ENCODE data around the gene SPC25.

DNA sequence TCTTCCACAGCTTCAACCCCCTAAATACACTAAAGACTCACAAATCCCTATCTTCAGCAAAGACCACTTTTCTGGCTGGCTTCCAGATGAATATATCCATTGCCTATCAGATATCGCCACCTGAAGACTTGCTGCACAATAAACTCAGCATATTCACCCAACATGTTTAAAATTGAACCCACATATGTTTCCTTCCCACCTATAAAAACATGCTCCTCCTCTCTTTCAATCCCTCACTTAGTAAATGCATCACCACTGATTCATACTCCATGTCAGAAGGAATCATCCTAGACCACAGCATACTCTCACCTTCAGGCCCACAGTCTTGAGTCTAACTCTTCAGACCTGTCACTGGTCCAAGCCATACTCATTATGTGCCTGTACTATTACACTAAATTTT is 5.3 kb downstream of the SPC25 start:
- TF ChIP-seq, protein P1, sequence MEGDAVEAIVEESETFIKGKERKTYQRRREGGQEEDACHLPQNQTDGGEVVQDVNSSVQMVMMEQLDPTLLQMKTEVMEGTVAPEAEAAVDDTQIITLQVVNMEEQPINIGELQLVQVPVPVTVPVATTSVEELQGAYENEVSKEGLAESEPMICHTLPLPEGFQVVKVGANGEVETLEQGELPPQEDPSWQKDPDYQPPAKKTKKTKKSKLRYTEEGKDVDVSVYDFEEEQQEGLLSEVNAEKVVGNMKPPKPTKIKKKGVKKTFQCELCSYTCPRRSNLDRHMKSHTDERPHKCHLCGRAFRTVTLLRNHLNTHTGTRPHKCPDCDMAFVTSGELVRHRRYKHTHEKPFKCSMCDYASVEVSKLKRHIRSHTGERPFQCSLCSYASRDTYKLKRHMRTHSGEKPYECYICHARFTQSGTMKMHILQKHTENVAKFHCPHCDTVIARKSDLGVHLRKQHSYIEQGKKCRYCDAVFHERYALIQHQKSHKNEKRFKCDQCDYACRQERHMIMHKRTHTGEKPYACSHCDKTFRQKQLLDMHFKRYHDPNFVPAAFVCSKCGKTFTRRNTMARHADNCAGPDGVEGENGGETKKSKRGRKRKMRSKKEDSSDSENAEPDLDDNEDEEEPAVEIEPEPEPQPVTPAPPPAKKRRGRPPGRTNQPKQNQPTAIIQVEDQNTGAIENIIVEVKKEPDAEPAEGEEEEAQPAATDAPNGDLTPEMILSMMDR (IDR thresholded peaks at IDR 0.05; ENCODE audit: low read depth, low read length, missing input control): no peak
- TF ChIP-seq FOXA2 (IDR thresholded peaks at IDR 0.05): no peak
- TF ChIP-seq, protein P2, sequence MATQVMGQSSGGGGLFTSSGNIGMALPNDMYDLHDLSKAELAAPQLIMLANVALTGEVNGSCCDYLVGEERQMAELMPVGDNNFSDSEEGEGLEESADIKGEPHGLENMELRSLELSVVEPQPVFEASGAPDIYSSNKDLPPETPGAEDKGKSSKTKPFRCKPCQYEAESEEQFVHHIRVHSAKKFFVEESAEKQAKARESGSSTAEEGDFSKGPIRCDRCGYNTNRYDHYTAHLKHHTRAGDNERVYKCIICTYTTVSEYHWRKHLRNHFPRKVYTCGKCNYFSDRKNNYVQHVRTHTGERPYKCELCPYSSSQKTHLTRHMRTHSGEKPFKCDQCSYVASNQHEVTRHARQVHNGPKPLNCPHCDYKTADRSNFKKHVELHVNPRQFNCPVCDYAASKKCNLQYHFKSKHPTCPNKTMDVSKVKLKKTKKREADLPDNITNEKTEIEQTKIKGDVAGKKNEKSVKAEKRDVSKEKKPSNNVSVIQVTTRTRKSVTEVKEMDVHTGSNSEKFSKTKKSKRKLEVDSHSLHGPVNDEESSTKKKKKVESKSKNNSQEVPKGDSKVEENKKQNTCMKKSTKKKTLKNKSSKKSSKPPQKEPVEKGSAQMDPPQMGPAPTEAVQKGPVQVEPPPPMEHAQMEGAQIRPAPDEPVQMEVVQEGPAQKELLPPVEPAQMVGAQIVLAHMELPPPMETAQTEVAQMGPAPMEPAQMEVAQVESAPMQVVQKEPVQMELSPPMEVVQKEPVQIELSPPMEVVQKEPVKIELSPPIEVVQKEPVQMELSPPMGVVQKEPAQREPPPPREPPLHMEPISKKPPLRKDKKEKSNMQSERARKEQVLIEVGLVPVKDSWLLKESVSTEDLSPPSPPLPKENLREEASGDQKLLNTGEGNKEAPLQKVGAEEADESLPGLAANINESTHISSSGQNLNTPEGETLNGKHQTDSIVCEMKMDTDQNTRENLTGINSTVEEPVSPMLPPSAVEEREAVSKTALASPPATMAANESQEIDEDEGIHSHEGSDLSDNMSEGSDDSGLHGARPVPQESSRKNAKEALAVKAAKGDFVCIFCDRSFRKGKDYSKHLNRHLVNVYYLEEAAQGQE (IDR thresholded peaks at IDR 0.05): no peak
- TF ChIP-seq, protein P3, sequence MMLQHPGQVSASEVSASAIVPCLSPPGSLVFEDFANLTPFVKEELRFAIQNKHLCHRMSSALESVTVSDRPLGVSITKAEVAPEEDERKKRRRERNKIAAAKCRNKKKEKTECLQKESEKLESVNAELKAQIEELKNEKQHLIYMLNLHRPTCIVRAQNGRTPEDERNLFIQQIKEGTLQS (IDR thresholded peaks at IDR 0.05): no peak
- no peak for TF ChIP-seq RXRA (IDR thresholded peaks at IDR 0.05)
- no peak for TF ChIP-seq FOXA1 (IDR thresholded peaks at IDR 0.05)
- no peak for TF ChIP-seq RAD21 (IDR thresholded peaks at IDR 0.05)
- no peak for TF ChIP-seq JUND (IDR thresholded peaks at IDR 0.05)
- no peak for TF ChIP-seq GABPA (IDR thresholded peaks at IDR 0.05 in 1 of 2, conservative IDR thresholded peaks at IDR 0.05 in 1 of 2)
- no peak for TF ChIP-seq TAF1 (conservative IDR thresholded peaks at IDR 0.05)
- no peak for TF ChIP-seq SP1 (IDR thresholded peaks at IDR 0.05)
- TF ChIP-seq, protein P4, sequence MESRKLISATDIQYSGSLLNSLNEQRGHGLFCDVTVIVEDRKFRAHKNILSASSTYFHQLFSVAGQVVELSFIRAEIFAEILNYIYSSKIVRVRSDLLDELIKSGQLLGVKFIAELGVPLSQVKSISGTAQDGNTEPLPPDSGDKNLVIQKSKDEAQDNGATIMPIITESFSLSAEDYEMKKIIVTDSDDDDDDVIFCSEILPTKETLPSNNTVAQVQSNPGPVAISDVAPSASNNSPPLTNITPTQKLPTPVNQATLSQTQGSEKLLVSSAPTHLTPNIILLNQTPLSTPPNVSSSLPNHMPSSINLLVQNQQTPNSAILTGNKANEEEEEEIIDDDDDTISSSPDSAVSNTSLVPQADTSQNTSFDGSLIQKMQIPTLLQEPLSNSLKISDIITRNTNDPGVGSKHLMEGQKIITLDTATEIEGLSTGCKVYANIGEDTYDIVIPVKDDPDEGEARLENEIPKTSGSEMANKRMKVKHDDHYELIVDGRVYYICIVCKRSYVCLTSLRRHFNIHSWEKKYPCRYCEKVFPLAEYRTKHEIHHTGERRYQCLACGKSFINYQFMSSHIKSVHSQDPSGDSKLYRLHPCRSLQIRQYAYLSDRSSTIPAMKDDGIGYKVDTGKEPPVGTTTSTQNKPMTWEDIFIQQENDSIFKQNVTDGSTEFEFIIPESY (IDR thresholded peaks at IDR 0.05): no peak
